ENCODE results near the gene MZF1.

MZF1 gene

GRCh38 chr19:58569943-58570670 lies 3.0 kb downstream of the MZF1 start:
- no peak for DNase-seq

GRCh38 chr19:58569191-58569942 lies 3.8 kb downstream of the MZF1 start:
- no peak for DNase-seq

DNA sequence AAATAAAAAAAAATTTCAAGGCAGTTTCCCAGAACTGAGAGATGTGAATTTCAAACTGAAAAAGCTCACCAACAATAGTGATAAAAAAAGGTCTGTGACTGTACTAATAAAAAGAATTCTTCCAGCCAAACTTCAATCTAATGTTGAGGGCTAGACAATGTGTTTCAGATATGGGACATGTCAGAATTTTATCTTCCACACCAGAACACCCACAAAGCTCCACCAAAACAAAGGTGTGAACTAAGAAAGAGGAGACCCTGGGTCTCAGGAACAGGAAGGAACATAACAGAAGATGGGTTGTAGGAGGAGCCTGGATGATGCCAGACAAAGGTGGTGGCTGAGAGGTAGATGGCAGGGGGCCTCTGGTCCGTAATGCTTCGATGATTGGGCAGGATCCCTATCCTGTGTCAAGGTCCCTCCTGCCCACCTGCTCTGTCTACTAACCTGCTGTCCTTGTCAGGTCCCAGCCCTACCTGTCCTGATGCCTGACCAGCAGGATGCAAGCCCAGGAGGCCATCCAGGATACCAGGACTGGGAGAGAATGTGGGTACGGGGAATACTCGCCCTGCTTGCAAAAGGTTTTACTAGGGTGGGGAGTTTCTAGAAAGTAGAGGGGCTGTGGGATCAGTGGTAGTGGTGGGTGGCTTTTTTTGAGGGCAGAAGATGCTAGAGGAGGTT lies 4.5 kb downstream of the MZF1 start:
- DNase-seq, result no peak

GRCh38 chr19:58566989-58567388 lies 6.1 kb downstream of the MZF1 start:
- DNase-seq, result no peak

DNA sequence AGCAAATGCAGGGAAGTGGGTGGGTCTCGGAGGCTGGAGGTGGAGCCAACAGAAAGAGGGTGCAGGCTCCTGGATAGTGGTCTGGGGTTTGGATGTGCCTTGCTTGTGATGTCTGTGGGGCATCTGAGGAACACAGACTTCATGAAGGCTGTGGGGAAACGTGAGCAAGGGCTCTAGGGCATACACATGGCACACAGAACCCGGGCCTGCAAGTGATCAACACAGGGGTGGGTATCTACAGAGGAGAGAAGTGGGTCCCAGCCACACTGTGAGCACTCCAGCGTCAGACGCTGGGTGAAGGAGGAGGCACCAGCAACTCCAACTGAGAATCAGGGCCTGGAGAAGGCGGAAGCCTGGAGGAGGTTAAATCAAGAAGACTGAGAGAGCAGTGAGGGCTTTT lies 9.3 kb downstream of the MZF1 start:
- no peak for DNase-seq

DNA sequence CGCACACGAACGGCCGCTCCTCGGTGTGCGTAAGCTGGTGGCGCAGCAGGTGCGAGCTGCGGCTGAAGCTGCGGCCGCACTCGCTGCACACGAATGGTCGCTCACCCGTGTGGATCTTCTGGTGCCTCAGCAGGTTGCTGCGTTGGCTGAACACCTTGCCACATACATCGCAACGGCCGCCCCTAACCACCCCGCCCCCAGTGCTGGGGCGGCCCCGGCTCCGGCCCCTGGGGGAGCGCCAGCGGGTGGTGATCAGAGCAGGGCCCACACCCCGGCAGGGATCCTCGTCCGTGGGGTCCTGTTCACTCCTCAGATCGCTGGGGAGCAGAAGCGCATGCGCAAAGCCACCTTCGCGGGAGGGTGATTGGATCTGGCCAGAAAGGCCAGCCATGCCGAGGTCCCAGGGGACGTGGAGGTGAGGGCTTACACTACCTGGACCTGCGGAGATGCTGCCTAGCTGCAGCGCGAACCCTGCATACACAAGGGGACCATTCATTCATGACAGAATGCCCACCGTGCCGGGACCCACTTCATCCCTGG lies 10.0 kb downstream of the MZF1 start:
- DNase-seq, result no peak

DNA sequence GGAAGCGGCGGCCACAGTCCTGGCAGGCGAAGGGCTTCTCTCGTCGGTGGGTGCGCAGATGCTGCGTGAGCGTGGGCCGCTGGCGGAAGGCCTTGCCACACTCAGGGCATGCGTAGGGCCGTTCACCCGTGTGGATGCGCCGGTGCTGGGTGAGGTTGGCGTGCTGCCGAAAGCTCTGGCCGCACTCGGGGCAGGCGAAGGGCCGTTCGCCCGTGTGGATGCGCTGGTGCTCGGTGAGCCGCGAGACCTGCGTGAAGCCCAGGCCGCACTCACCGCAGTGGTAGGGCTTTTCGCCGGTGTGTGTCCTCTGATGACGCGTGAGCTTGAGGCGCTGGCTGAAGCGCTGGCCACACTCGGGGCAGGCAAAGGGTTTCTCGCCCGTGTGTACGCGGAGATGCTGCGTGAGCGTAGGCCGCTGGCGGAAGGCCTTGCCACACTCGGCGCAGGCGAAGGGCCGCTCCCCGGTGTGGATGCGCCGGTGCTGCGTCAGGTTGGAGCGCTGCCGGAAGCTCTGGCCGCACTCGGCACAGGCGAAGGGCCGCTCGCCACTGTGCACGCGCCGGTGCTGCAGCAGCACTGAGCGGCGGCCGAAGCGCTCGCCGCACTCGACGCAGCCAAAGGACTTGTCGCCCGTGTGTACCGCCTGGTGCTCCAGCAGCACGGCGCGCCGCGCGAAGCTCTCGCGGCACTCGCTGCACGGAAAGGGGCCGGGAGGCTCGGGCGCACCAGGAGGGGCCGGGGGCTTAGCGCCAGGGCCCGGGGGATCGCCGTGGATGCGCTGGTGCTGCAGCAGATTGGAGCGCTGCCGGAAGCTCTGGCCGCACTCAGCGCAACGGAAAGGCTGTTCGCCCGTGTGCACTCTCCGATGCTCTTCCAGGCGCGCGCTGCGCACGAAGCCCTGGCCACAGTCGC lies 10.8 kb downstream of the MZF1 start:
- DNase-seq, result no peak

GRCh38 chr19:58561373-58562121 lies 11.6 kb downstream of the MZF1 start:
- no peak for DNase-seq

DNA sequence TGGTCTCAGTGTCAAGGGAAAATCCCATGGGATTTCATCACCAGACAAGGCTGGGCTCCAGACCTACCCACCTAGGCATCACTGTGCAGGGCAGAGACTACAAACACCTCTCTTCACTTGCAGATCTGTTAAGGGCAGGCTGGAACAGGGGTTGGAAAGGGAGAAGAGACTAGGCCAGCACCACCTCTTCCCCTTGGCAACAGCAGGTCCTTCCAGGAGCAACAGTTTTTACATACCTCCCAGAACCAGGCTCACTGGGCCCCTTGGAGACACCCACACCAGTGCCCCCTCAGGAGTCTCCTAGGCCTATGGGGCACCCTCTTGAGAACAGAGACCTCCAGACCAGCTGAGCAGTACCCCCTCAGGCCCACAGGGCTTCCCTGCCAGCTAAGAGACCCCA lies 12.2 kb downstream of the MZF1 start:
- no peak for DNase-seq

DNA sequence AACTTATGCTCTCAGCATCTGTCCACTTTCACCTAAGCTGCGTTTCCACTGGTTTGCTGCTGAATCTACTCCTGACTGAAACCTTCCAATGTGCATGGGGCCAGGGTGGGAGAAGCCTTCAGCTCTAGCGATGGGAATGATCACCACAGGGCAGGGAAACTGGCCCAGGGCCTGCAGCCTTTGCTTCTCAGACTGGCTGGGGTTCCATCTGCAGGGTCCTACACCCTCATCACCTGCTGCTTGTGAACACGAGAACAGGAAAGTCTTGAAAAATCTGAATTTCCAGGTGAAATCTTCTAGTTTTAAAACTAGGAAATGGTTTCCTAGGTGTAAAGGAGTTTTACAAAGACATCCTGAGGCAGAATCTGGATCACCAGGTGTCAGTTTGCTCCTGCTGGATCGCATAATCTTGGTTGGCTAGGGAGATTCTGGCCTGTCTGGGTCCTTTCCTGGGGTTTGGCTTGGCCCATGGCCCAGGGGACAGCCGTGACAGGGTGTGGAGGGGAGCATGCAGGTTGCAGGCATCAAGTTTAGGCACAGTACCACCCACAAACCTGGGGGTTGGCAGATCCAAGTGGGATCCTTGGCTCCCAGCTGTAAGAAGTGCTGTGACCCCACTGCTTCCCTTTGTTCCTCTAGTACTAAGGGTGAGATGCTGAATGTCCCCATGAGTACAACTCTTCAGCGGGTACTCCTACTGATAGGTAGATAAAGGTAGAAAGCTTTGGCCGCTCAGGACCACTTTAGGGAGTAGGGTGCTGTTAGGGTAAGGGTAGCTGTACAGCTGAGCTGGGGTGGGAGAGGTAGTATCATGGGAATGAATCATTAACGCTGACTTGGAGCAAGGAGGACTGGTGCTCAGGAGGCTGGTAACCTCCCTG lies 12.9 kb downstream of the MZF1 start:
- DNase-seq, result no peak

- no peak for DNase-seq
Measured at GRCh38 chr19:58559275-58560006, 13.7 kb downstream of the MZF1 start.

DNA sequence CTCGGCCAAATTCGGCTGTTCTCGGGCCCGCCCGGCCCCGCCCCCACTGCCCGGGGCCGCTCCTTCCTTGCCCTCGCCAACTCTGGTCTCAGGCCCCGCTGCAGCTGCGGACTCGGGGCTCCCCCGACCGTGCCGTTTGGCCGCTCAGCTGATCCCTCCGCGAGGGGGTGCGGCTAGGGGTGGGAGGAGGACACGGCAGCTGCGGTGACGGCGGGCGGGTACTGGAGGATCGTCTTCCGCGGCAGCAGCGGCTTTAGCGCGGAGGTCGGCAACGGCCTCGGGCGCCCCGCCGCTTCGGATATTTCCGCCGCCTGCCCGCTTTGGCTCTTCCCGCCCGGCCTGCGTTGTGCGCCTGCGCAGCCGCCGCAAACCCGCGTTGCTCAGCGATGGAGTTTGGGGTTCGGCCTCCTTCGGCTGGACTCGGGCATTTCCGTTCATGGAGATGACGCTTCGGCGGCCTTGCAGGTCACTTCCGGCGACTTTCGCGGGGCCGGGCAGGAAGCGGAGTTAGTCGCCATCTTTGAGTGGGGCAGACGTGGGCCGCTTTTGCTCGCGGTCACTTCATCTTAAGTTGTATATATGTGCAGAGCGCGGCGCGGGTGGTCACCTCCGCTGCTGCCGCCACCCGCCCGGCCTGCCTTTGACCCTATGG lies 14.4 kb downstream of the MZF1 start:
- DNase-seq, result no peak

DNA sequence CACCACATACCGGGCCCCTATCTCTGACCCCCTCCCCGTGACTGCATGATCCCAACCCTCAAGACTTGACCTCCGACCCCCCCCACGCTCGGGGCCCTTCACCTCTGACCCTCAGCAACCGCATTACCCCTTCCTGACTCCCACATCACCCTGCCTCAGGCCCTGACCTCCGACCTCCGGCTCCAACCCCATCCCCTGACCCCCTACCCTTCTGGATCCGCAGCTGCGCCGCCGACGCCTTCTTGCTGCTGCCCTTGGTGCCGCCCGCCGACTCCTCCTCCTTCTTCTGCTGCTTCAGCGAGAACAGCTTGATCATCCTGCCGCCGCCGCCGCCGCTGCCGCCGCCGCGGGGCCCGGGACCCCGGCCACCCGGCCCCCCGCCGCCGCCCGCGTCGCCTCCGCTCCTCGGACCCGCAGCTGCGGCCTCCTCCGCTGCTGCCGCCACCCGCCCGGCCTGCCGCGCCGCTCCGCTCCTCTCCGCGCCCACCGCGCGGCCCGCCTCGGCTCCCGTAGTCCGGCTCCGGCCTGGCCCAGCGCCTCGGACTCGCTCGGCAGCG lies 15.0 kb downstream of the MZF1 start, which contains the start of gene UBE2M:
Gene UBE2M (minus strand): TSS at position 546 of the 557 bp plus-strand sequence. CDS start 230 bp downstream, at position 316.
- no peak for DNase-seq

GRCh38 chr19:58557221-58558065 lies 15.7 kb downstream of the MZF1 start:
- DNase-seq, result no peak

DNA sequence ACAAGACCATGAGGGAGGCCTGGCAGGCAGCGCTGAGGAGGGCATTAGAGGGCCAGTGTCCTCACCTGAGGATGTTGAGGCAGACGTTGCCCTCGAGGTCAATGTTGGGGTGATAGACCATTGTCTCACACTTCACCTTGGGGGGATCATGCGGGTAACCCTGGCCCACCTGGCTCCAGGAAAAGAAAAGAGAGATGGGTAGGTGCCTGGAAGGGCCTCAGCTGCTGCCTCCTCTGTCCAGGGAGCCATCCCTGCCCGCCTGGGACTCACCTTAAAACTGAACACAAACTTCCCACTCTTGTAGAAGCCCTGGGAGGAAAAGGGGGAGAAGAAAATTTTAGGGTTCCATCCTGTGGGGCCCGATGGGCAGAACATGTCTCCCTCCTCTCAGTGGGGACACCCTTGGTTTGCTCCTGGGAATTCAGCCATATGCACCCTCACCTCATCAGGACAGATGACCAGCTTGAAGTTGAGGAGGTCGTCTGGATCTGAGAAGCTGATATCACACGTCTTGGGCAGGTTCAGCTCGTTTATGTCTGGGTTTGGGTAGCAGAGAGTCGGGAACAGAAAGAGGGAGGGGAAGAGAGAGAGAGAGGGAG lies 16.4 kb downstream of the MZF1 start:
- DNase-seq, result no peak

GRCh38 chr19:58555920-58556621 lies 17.1 kb downstream of the MZF1 start:
- DNase-seq, result no peak

- no peak for DNase-seq
Measured at GRCh38 chr19:58555369-58555885, 17.7 kb downstream of the MZF1 start.

Measured in NCI-H2107 (cell line).